B cell (primary cell): ENCODE measurements around the gene HCN4. TPM values are rescaled to one million over a fixed set of nuclear protein-coding genes. Genes with fewer than 3 reads are reported as not detected.

Experiments
- ATAC-seq: fragments of 200-7000 bp; cut with Tn5 transposase; one replicate; pipeline ENCODE4 v1.10.0; 2021; ENCODE audit warnings: low read depth, mild to moderate bottlenecking, moderate number of reproducible peaks, moderate library complexity
- CTCF ChIA-PET: fragments of 350-600 bp; sonication (Branson Sonifier 250); formaldehyde crosslinking; loops from one replicate; lab custom pipeline; 2021; ENCODE audit warnings: antibody characterized with exemption, inconsistent platforms; lab: Charles Lee
- POLR2A ChIA-PET: fragments of 350-600 bp; sonication (Branson Sonifier 250); formaldehyde crosslinking; loops from one replicate; lab custom pipeline; 2021; ENCODE audit warnings: antibody characterized with exemption; lab: Charles Lee
- DNase-seq: peaks from one replicate; pipeline ENCODE4 v3.0.0; 2013
- H2AFZ ChIP-seq: 2 replicates; pipeline ENCODE4 v1.6.1; 2012; ENCODE audit warnings: mild to moderate bottlenecking, low read depth, low read length; ENCODE audit not compliant: insufficient read depth, poor library complexity, severe bottlenecking
- H3K27ac ChIP-seq, 2 donors: 1 replicate in 1 of 2; 2 replicates in 1 of 2; pipeline ENCODE4 v1.5.1; 2012 to 2013; ENCODE audit warnings: low read length in 2 of 2, mild to moderate bottlenecking in 2 of 2, moderate library complexity in 1 of 2
- H3K27me3 ChIP-seq, 4 experiments: fragments of 200-600 bp in 1 of 4; sonication (generic) in 1 of 4; replicated peaks in 1 of 4; 1 replicate in 2 of 4; 2 replicates in 2 of 4; pipeline versions ENCODE4 v1.6.1 to v1.7.0; 2013 to 2016; ENCODE audit warnings: low read length in 3 of 4, mild to moderate bottlenecking in 2 of 4, mixed read lengths in 1 of 4, moderate library complexity in 1 of 4; ENCODE audit not compliant: insufficient read depth in 4 of 4, control insufficient read depth in 3 of 4; ENCODE audit errors: control extremely low read depth in 1 of 4
- H3K36me3 ChIP-seq, 2 experiments: replicated peaks in 1 of 2; 1 replicate in 1 of 2; 2 replicates in 1 of 2; pipeline versions ENCODE4 v1.6.1 to v1.7.1; 2013; ENCODE audit warnings: low read length in 1 of 2; ENCODE audit not compliant: insufficient read depth in 2 of 2, control insufficient read depth in 1 of 2; ENCODE audit errors: control extremely low read depth in 1 of 2, extremely low read depth in 1 of 2
- H3K4me1 ChIP-seq, 2 donors: fragments of 200-600 bp in 1 of 2; sonication (generic) in 1 of 2; 1 replicate in 1 of 2; 2 replicates in 1 of 2; pipeline versions ENCODE4 v1.5.1 to v1.6.1; 2013 to 2017; ENCODE audit warnings: low read length in 2 of 2; ENCODE audit not compliant: control insufficient read depth in 2 of 2, insufficient read depth in 2 of 2
- H3K4me2 ChIP-seq: replicated peaks from 2 replicates; pipeline ENCODE3; 2012; ENCODE audit warnings: mild to moderate bottlenecking, low read depth, low read length; ENCODE audit not compliant: poor library complexity, severe bottlenecking
- H3K4me3 ChIP-seq, 5 experiments: fragments of 200-600 bp in 1 of 5; sonication (generic) in 1 of 5; 1 replicate in 3 of 5; 2 replicates in 2 of 5; pipeline versions ENCODE4 v1.5.1 to v1.7.0; 2011 to 2016; ENCODE audit warnings: low read length in 4 of 5, mild to moderate bottlenecking in 4 of 5, low read depth in 2 of 5, control low read depth in 1 of 5, moderate library complexity in 1 of 5; ENCODE audit not compliant: insufficient read depth in 1 of 5; ENCODE audit errors: control extremely low read depth in 1 of 5, extremely low read depth in 1 of 5
- H3K79me2 ChIP-seq: fragments of 200-600 bp; sonication (generic); one replicate; pipeline ENCODE4 v1.6.0; 2016; ENCODE audit warnings: low read length; ENCODE audit not compliant: control insufficient read depth, insufficient read depth
- H3K9ac ChIP-seq: fragments of 200-600 bp; sonication (generic); 2 replicates; pipeline ENCODE4 v1.6.1; 2017; ENCODE audit warnings: mild to moderate bottlenecking, low read length, moderate library complexity
- H3K9me3 ChIP-seq, 3 donors: one replicate each; pipeline versions ENCODE4 v1.6.1 to v1.7.1; 2013; ENCODE audit warnings: low read length in 2 of 3; ENCODE audit not compliant: control insufficient read depth in 2 of 3, insufficient read depth in 1 of 3; ENCODE audit errors: control extremely low read depth in 1 of 3
- H4K20me1 ChIP-seq: 2 replicates; pipeline ENCODE4 v1.6.0; 2012; ENCODE audit warnings: mild to moderate bottlenecking, low read length; ENCODE audit not compliant: insufficient read depth, control insufficient read depth, poor library complexity, severe bottlenecking
- H3K27ac Mint-ChIP-seq: one replicate; pipeline ENCODE4 v1.8.0; 2021; ENCODE audit warnings: mixed read lengths
- H3K27me3 Mint-ChIP-seq: one replicate; pipeline ENCODE4 v1.8.0; 2021; ENCODE audit warnings: mixed read lengths
- H3K4me1 Mint-ChIP-seq: one replicate; pipeline ENCODE4 v1.8.0; 2021; ENCODE audit warnings: mixed read lengths
- H3K4me3 Mint-ChIP-seq: one replicate; pipeline ENCODE4 v1.8.0; 2021; ENCODE audit warnings: mixed read lengths
- H3K9me3 Mint-ChIP-seq: one replicate; pipeline ENCODE4 v1.8.0; 2022; ENCODE audit warnings: mixed read lengths; ENCODE audit not compliant: insufficient read depth
- CTCF ChIP-seq: fragments of 200-600 bp; IDR thresholded peaks from one replicate; pipeline ENCODE4 v1.8.0; 2022; ENCODE audit warnings: antibody characterized with exemption, mild to moderate bottlenecking
- EZH2 ChIP-seq: IDR thresholded peaks from 2 replicates; pipeline ENCODE4 v1.6.1; 2012; ENCODE audit warnings: borderline replicate concordance, low read depth, mild to moderate bottlenecking, moderate library complexity, low read length; ENCODE audit not compliant: insufficient read depth, poor library complexity, severe bottlenecking
- WGBS: methylation state at CpG from one replicate; pipeline ENCODE4 v1.1.5; 2013; ENCODE audit warnings: missing lambda C conversion rate; ENCODE audit not compliant: insufficient coverage; 5-methylcytosine and 5-hydroxymethylcytosine counted together
- intact Hi-C: fragments of 100-400 bp; cut with micrococcal nuclease; formaldehyde crosslinking; loops from one replicate; pipeline ENCODE4 v1.10.0; 2022
- polyA plus RNA-seq: library from polyadenylated mRNA; depleted of rRNA; stranded (reverse); fragments of >200 nt; gene quantifications from 2 replicates; pipeline ENCODE4 v1.2.3, GENCODE V29; 2012
- total RNA-seq, 2 donors: library from RNA; stranded (reverse); fragments of 120-200 nt in 1 of 2; gene quantifications; 1 replicate in 1 of 2; 2 replicates in 1 of 2; pipeline versions ENCODE4 v1.2.3 to v1.2.4, GENCODE V29; 2013 to 2022

HCN4 gene
- total and polyA plus RNA-seq, 2 donors (not counting 1 experiment from before 2014, with no cell fraction given) = not detected

DNA sequence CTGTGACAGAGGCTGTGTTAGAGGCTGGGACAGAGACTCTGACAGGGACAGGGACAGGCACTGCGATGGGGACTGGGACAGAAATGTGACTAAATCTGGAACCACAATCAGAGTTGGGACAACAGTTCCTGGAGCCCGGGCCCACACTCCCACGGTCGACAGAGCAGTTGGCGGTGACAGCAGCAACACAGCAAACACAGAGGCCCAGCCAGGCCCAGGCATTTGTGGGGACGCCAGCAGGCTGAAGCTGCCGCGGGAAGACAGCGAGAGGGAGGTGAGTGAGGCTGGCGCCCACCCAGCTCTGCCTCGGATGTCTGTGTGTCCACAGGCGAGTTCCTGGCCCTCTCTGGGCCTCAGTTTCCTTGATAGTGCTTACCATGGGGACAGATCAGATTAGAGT, 9.3 kb upstream of the HCN4 start:
- peaks cover 14% of the 10 kb centered on the region for H3K9me3 Mint-ChIP-seq
- H3K4me1 Mint-ChIP-seq = no peaks in the 10 kb centered on the region
- Histone ChIP-seq H3K27ac (no peak overlapping the region), H3K79me2 (no peaks in the 10 kb centered on the region), H3K36me3 (no peaks in the 10 kb centered on the region), H3K4me1 (no peaks in the 10 kb centered on the region), H3K9me3 (peaks cover 0 to 33% (median 6%) of the 10 kb centered on the region in 3 donors), H2AFZ (no peak overlapping the region), H3K9ac (no peak overlapping the region), H3K4me3 (no peak overlapping the region), H3K27me3 (no peaks in the 10 kb centered on the region), H3K4me2 (no peak overlapping the region), H4K20me1 (no peaks in the 10 kb centered on the region)
- 75% methylated on average over 12 of the region's 12 CpGs for WGBS
- ATAC-seq (no peak), DNase-seq (no peak)
- intact Hi-C loops = no loop called here
- no peak overlapping the region for H3K4me3 Mint-ChIP-seq
- CTCF ChIA-PET = no interaction called here
- no peak overlapping the region for H3K27ac Mint-ChIP-seq
- POLR2A ChIA-PET = no interaction called here
- H3K27me3 Mint-ChIP-seq = peaks cover 26% of the 10 kb centered on the region
- TF ChIP-seq CTCF = no peak
- no peak for TF ChIP-seq EZH2

GRCh38 chr15:73375755-73376305, 7.1 kb upstream of the HCN4 start:
- Mint-ChIP-seq H3K27ac (no peak overlapping the region), H3K4me1 (no peaks in the 10 kb centered on the region)

More at GRCh38 chr15:73375755-73376305, 7.1 kb upstream of the HCN4 start:
- H3K79me2 ChIP-seq = no peaks in the 10 kb centered on the region
- no peak overlapping the region for H3K4me2 ChIP-seq
- peaks cover 0 to 26% (median 3%) of the 10 kb centered on the region in 3 donors for H3K9me3 ChIP-seq
- H3K27me3 ChIP-seq = peaks cover 0 to 3% (median 3%) of the 10 kb centered on the region in 4 experiments
- TF ChIP-seq EZH2 (no peak), CTCF (no peak)
- intact Hi-C loops = no loop called here
- Mint-ChIP-seq H3K9me3 (peaks cover 5% of the 10 kb centered on the region), H3K27me3 (peaks cover 35% of the 10 kb centered on the region), H3K4me3 (no peak overlapping the region)
- WGBS = 88% methylated on average over 6 of the region's 6 CpGs
- DNase-seq (no peak), ATAC-seq (no peak)
- no peaks in the 10 kb centered on the region for H3K4me1 ChIP-seq
- H4K20me1 ChIP-seq = no peaks in the 10 kb centered on the region
- H2AFZ ChIP-seq = no peak overlapping the region
- H3K36me3 ChIP-seq = no peaks in the 10 kb centered on the region
- no peak overlapping the region for H3K9ac ChIP-seq
- ChIA-PET POLR2A (no interaction called here), CTCF (no interaction called here)
- no peak overlapping the region for H3K27ac ChIP-seq
- no peak overlapping the region for H3K4me3 ChIP-seq
